DMS53 treated with DMSO at 0.1 percent for 48 hours (cell line): Measurements from ENCODE around the gene S100A9.

ENCODE experiments used
- DNase-seq: peaks from one replicate; lab custom pipeline; 2025; ENCODE audit not compliant: unreplicated experiment; lab: John Stamatoyannopoulos, UW

Gene S100A9

DNA sequence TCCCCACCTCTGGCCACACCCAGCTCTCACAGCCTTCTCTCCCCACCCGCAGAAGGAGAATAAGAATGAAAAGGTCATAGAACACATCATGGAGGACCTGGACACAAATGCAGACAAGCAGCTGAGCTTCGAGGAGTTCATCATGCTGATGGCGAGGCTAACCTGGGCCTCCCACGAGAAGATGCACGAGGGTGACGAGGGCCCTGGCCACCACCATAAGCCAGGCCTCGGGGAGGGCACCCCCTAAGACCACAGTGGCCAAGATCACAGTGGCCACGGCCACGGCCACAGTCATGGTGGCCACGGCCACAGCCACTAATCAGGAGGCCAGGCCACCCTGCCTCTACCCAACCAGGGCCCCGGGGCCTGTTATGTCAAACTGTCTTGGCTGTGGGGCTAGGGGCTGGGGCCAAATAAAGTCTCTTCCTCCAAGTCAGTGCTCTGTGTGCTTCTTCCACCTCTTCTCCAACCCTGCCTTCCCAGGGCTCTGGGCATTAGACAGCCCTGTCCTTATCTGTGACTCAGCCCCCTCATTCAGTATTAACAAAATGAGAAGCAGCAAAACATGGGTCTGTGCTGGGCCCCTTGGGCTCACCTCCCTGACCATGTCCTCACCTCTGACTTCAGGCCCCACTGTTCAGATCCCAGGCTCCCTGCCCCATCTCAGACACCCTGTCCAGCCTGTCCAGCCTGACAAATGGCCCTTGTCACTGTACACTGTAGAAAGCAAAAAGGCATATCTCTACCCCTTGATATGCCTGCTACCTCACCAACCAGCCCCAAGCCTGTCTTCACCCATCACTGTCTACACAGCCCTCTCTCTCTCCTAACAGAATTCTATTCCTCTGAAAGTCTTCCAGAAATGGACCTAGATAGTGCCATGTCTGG is 3.2 kb downstream of the S100A9 start:
- no peak for DNase-seq

GRCh38 chr1:153361480-153362109 is 3.9 kb downstream of the S100A9 start:
- no peak for DNase-seq

GRCh38 chr1:153362187-153362775 is 4.6 kb downstream of the S100A9 start:
- no peak for DNase-seq

DNA sequence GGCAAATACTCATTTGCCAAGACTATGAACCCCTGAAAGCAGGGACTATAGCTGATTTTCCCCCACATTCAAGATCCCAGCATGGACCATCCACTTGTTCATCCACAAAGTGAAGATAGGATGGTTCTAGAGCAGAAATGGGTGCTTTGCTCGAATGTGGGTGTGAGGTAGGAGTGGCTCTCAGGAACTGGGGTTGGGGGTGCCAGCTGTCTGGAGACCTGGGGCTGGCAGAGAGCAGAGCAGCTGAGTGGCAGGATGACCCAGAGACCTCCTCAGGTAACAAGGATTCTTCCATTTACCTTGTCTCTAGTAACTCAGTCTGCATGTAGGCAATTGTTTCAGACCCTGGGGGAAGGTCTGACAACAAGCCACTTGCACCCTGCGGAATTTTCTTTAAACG is 6.0 kb downstream of the S100A9 start:
- DNase-seq: no peak

GRCh38 chr1:153364156-153364555 is 6.5 kb downstream of the S100A9 start:
- no peak for DNase-seq

GRCh38 chr1:153364766-153365666 is 7.4 kb downstream of the S100A9 start:
- DNase-seq: no peak

DNA sequence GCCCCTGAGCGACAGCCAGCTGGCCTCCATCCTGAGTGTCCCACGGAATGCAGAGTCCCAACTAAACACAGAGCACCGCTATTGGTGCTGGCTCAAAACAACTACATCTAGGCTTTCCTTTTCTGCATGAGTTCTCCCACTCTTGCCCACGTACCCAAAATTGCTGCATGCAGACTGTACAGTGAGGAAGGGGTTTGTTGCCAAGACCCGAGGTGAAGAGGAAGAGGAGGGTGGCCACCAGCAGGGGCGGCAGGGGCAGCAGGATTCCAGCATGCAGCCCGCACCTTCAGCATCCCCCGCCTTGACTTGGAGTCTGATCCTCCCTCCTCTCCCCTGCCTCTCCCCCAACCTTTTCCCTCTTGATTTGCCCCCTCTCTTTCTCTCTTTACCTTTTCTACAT is 8.0 kb downstream of the S100A9 start:
- DNase-seq: no peak

DNA sequence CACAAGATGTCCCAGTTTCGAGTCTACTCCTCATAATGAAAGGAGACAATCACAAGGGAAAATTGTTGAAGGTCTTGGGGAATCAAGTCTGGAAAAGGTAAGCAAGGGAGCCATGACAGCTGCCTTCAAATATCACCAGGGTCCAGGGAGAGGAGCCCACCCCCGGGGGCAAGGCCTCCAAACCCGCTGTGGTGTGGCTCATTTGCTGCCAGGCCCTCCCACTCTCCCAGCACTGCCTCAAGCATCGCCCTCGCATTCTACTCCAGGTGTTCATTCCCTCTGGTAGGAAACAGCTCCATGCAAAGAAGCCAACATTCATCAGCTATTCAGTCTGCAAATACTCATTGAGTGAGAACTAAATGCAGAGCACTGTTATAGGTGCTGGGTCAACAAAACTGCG is 8.6 kb downstream of the S100A9 start:
- no peak for DNase-seq

DNA sequence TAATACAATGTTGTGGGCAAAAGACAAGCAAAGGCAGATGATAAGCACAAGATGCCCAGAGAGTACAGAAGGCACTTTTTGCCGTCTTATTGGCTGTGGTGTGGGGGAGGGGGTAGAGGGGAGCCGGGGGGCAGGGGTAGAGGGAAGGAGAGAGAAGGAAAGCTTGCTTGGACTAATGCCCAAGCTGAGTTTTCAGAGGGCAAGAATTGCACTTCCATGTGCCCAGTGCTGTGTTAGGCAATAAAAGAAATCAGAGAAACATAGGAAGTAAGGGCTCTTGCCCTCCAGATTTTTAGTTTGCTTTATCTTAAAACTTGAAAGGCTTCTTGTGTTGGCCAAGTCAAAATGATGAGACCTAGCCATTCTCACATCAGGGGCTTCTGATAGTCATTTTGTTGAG is 9.4 kb downstream of the S100A9 start:
- no peak for DNase-seq

DNA sequence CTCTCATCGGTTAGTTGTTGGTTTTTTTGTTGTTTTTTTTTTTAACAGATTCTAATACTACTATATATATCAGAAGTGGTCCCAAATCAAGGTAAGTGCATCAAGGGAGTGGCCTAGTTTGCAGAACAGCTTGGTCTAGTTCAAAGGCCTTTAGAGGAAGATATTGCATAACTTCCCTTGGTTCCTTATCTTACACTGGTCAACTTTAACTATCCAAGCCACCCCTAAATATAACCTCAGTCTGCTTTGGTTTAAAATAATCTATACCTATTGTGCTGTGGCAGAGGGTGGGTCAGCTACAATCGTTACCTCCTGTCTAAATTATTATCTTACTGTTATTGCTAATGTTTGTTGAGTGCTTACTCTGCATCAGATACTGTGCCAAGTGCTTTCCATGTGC is 10.8 kb downstream of the S100A9 start:
- no peak for DNase-seq

GRCh38 chr1:153370146-153370545 is 12.5 kb downstream of the S100A9 start:
- DNase-seq: no peak

- DNase-seq: no peak
These were observed 13.6 kb downstream of the S100A9 start for GRCh38 chr1:153371231-153371630.

DNA sequence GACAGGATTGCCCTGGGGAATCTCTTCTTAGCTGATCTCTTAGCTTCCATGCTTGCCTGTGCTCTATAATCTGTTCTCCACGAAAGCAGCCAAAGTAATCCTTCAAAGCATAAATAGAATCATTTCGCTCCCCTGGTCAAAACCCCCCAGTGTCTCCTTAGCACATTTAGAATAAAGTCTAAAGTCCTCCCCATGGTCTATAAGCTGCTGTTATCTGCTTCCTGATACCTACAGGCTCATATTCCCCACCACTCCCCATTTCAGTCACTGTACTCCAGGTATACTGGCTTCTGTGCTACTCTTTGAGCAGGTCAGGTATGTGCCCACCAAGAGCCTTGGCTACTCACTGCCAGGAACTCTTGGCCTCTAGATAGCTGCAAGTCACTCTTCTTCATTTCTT is 14.9 kb downstream of the S100A9 start:
- DNase-seq: no peak

GRCh38 chr1:153374071-153374470 is 16.4 kb downstream of the S100A9 start:
- DNase-seq: no peak

DNA sequence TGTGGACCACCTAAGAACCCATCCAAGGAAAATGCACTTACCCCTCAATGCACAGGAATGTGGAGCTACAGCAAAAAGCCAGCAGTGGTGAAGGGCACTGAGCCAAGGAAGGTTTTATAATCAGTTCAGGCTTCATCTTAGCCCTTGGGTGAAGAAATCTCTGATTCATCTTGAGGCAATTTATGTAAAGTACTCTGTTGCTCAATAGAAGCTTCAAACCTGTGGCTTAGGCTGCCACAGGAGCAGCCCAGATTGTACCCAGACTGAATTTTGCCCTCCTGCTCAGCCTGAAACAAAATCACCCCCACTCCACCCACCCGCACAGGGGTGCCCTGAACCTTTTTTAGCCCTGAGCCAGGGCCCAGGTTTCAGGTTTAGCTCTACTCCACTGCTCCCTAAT is 17.9 kb downstream of the S100A9 start, which contains the start of gene S100A12:
TSS of gene S100A12 (minus strand) at position 111 of the 400 bp plus-strand sequence. CDS start 1,029 bp downstream, outside the sequence.
- DNase-seq: no peak

- DNase-seq: no peak
These were observed 21.9 kb downstream of the S100A9 start for GRCh38 chr1:153379591-153379990.

- no peak for DNase-seq
These were observed 23.1 kb downstream of the S100A9 start for GRCh38 chr1:153380711-153381110.

- no peak for DNase-seq
These were observed 27.4 kb downstream of the S100A9 start for GRCh38 chr1:153384958-153385580.

- no peak for DNase-seq
These were observed 28.8 kb downstream of the S100A9 start for GRCh38 chr1:153386500-153386901.

- DNase-seq: no peak
These were observed 29.3 kb downstream of the S100A9 start for GRCh38 chr1:153387001-153387400.

DNA sequence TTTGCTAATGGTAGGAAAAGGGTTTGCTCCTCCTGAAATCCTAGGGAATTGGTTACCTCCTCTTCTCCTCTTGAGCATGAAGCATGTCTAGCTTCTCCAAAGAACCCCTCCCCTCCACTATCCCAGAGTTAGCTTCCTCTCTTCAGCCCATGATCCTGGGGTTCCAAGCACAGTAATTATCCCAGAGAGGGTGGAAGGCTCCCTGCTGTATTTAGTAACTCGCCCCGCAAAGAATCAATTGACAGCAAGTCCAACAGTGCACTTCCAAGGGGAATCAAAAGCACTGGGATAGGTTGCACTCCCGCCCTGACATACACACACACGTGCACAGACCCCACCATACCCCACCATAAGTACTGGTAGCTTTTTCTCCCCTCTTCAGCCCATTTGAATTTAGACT is 30.1 kb downstream of the S100A9 start:
- no peak for DNase-seq
